GM12872 (cell line): Measurements from ENCODE around the gene RFX2.

ENCODE experiments used
- CTCF ChIP-seq: IDR thresholded peaks from 3 replicates; pipeline ENCODE4 v1.5.1; 2011; ENCODE audit warnings: low read depth, mild to moderate bottlenecking, low read length, moderate library complexity; ENCODE audit not compliant: insufficient read depth

Gene RFX2

GRCh38 chr19:5972355-5972731, 138.0 kb downstream of the RFX2 start:
- no peak for TF ChIP-seq CTCF

DNA sequence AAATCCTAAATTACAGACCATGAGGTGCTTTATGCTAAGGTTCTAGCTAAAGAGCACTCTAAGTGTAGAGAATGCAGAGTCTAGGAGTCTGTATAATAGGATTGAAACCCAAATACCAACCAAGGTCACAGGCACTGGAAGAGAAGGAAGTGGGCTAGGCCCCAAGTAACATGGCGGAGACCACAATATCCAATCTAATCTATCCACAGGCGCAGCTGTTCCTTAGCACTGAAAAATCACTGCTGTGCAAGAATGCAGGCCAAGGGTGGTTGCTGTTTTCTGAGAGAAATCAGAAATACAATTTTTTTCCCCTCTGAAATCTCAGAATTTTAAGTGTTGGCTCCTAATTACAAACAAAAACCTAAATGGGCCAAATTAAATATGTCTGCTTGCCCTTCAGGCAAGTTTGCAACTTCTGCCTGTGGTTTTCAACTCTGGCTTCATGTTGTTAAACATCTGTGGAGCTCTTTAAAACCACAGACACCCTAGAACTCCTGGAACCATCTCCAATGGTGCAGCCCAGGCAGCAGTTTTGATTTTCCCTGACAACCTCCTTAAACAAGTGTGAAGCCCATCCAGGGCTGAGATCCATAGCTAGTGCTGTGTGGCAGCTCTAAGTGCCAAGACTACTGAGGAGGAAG, 138.5 kb downstream of the RFX2 start:
- no peak for TF ChIP-seq CTCF

GRCh38 chr19:5969476-5969875, 140.8 kb downstream of the RFX2 start:
- TF ChIP-seq CTCF: no peak

- no peak for TF ChIP-seq CTCF
Measured at GRCh38 chr19:5968431-5969373, 141.6 kb downstream of the RFX2 start.

- TF ChIP-seq CTCF: peak; percentile 94
Measured at GRCh38 chr19:5967994-5968430, 142.3 kb downstream of the RFX2 start.

- TF ChIP-seq CTCF: no peak
Measured at GRCh38 chr19:5967571-5967970, 142.7 kb downstream of the RFX2 start.

DNA sequence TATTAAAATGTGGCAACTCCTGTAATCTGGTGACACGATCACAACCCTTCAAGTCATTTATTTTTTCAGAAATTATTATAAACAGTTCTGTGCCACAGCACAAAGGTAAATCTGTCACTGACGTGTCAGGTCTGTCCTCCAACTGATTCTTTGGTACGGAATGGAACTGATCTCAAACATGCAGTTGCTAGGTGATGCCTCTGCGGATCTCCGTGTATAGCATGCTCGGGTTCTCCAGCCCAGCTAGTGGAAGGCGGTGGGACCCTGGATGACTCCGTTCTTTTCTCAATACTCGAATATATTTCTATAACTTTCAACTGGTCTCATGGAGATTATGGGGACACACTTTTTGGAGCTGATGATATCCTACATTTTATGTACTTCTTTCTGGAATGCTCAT, 143.4 kb downstream of the RFX2 start:
- no peak for TF ChIP-seq CTCF
